ENCODE data around the gene SLC16A12.
"Not testable (repeated sequence)": the region's sequence is repeated elsewhere in the genome, so short reads cannot be mapped to it uniquely, and the experiment has no call there.

SLC16A12 gene

GRCh38 chr10:89414879-89415821, 120.2 kb downstream of the SLC16A12 start:
- peak; percentile 32 for DNase-seq

GRCh38 chr10:89414146-89414878, 121.1 kb downstream of the SLC16A12 start, which contains the start of gene IFIT5:
IFIT5 (plus strand) TSS chr10:89414568; CDS start chr10:89414799, 231 bp downstream.
- peak; percentile 64 for DNase-seq

GRCh38 chr10:89413398-89413912, 121.9 kb downstream of the SLC16A12 start:
- DNase-seq: no peak

DNA sequence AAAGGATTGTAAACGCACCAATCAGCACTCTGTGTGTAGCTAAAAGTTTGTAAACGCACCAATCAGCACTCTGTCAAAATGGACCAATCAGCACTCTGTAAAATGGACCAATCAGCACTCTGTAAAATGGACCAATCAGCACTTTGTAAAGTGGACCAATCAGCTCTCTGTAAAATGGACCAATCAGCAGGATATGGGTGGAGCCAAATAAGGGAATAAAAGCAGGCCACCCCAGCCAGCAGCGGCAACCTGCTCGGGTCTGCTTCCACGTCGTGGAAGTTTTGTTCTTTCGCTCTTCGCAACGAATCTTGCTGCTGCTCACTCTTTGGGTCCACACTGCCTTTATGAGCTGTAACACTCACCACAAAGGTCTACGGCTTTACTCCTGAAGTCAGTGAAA, 123.1 kb downstream of the SLC16A12 start:
- DNase-seq: peak; percentile 23

- DNase-seq: not testable (repeated sequence)
Observed at GRCh38 chr10:89411135-89411534, 124.3 kb downstream of the SLC16A12 start.

GRCh38 chr10:89410551-89410950, 124.8 kb downstream of the SLC16A12 start:
- not testable (repeated sequence) for DNase-seq

DNA sequence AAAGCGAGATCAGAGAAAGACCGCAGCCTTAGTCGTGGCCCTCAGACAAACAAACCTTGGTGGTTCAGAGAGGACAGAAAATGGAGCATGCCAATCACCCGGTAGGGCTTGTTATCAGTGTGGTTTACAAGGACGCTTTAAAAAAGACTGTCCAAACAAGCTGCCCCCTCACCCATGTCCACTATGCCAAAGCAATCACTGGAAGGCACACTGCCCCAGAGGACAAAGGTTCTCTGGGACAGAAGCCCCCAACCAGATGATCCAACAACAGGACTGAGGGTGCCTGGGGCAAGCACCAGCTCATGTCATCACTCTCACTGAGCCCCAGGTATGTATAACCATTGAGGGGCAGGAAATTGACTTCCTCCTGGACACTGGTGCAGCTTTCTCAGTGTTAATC, 126.1 kb downstream of the SLC16A12 start:
- not testable (repeated sequence) for DNase-seq

DNA sequence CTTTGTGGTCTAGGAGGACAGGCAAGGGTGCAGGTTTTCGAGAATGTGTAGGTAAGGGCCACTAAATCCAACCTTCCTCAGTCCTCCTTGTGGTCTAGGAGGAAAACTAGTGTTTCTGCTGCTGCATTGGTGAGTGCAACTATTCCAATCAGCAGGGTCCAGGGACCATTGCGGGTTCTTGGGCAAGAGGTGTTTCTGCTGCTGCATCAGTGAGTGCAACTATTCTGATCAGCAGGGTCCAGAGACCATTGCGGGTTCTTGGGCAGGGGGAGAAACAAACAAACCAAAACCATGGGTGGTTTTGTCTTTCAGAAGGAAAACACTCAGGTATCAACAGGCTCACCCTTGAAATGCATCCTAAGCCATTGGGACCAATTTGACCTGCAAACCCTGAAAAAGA, 127.6 kb downstream of the SLC16A12 start:
- not testable (repeated sequence) for DNase-seq

GRCh38 chr10:89406178-89406577, 129.2 kb downstream of the SLC16A12 start:
- not testable (repeated sequence) for DNase-seq

GRCh38 chr10:89404104-89405047, 131.0 kb downstream of the SLC16A12 start:
- no peak for DNase-seq

- DNase-seq: no peak
Observed at GRCh38 chr10:89403043-89403442, 132.4 kb downstream of the SLC16A12 start.

DNA sequence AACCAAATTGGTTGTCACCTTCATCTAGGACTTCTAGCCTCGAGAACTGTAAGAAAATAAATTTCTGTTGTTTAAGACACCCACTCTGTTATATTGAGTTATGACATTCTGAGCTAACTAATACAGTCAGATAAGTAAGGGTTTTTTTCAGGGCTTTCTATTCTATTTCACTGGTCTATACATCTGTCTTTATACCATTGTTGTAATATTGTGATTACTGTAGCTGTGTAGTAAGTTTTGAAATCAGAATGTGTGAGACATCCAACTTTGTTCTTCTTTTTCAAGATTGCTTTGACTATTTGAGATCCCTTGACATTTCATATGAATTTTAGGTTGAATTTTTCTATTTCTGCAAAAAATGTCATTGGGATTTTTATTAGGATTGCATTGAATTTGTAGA, 135.4 kb downstream of the SLC16A12 start:
- DNase-seq: no peak

DNA sequence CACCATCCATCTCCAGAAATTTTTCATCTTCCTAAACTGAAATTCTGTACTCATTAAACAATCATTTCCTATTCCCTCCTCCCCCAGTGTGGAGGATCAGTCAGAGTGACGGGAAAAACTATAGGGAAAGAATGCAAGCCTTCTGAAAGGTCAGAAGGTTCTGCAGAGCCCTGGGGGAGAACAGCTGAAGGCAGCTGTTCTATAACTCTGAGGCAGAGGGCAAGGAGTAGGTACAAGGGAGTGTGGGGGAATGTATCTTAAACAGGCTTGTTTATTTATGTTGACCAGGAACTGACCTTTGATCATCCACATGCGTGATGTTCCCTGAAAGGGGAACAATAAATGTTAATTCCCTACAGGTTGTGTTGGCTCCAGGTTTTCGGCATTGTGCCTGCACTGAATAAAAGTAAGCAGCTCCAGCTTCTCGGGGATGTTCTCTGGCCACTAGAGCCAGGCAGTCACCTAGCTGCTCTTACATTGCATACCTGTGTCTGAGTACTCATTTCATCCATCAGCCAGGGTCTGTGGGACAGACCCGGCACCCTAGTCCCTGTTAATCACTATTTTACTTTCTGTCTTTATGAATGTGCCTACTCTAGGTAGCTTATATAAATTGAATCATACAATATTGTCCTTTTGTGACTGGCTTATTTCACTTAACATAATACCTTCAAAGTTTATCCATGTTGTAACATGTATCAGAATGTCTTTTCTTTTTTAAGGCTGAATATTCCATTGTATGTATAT, 137.2 kb downstream of the SLC16A12 start:
- no peak for DNase-seq

DNA sequence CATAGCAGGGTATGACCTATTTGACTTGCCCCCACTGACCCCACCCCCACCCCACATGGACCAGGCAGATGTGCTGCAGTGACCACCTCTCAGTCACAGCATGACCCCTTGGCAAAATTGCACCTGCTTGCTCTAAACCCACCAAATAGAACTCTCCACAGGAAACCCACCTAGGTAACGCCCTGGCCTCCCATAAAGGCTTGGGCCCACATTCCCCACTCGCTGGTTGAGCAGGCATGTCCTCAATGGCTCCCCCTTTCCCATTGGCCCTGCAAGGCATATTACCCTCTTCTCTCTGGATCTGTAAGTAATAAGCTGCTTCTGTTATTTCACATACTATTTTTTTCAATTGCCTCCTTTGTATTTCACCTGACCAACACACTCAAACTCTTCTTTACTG, 140.3 kb downstream of the SLC16A12 start:
- no peak for DNase-seq

- no peak for DNase-seq
Observed at GRCh38 chr10:89393898-89394297, 141.5 kb downstream of the SLC16A12 start.

DNA sequence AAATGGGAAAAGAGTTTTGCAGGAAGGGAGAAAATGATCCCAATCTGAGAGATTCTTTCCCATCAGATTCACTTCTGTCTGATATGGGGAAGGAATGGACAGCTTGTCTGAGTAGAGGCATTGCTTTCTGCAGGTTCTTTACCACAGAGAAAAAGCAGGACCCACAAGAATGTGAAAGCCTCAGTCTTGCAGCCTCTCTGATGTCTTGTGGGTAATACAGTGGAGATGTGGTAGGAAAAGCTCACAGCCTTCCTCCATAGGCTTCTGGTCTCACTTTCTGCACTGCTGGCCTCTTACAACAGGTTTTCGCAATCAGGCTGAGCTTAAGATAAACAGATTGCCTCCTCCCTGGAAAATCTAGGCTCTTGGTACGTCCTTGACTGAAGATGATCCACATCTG, 142.4 kb downstream of the SLC16A12 start:
- no peak for DNase-seq

DNA sequence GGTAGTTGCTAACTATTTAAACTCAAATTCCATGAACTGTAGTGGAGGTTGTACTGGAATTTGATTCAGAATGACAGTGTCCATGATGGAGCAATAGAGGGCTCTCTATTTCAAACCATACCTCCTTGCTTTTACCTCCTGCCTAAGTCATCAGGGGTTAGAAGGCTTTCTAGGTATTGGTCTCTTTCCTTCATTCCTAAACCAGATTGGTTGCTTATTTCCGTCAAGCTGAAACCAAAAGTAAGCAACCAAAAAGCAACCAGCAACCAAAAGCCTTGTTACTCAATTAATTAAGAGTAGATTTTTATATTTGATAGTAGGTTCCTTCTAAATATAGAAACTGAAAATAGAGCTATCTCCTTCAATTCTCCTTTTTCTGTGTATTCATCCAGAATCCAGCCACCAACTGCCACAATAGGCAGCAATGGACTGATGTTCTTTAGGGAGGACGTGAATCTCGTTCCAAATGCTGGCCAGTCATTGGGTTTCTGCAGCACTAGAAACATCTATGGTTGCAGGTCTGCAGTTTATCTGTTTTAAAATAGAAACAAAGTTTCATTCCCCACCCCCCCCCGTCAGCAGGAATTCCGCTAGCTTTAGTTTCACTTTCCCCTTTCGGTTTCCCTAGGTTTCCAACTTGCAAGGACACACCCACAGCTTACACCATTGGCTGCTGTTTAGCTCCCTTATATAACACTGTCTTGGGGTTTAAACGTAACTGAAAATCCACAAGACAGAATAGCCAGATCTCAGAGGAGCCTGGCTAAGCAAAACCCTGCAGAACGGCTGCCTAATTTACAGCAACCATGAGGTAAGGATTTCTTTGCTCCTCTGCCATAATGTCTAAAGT, 143.3 kb downstream of the SLC16A12 start, which contains the start of gene IFIT1:
Gene IFIT1 (plus strand): TSS at position 717 of the 850 bp plus-strand sequence. CDS start 90 bp downstream, at position 807.
- DNase-seq: peak; percentile 48

GRCh38 chr10:89391226-89391576, 144.2 kb downstream of the SLC16A12 start:
- not testable (repeated sequence) for DNase-seq

- DNase-seq: no peak
Observed at GRCh38 chr10:89390476-89391225, 144.7 kb downstream of the SLC16A12 start.

DNA sequence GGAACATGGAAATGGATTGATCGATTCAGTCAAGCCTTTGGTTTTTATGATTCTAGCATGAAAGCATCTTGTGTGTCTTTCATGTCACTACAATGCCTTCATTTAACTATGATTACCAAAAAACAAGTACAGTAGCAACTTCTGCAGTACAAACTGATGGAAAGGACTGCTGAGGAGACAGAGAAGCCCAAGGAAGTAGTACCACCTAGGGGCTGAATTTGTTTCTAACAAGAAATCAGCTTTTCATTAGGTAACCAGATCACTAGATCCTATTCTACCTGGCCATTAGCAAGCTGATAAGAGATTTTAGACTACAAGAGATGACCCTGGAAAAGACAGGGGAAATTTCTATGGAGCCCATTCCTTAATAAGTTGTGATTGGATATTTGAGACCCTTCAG, 146.1 kb downstream of the SLC16A12 start:
- DNase-seq: peak; percentile 7
